ENCODE data around the gene CD80.

Gene CD80

GRCh38 chr3:119485563-119485962 lies 73.9 kb downstream of the CD80 start:
- Histone ChIP-seq H2AFZ (ENCODE audit: low read depth, low read length) (no peak overlapping the region), H4K8ac (ENCODE audit: low read length) (no peak overlapping the region), H3K18ac (ENCODE audit: low read depth in 1 of 2, low read length in 2 of 2) (no peak overlapping the region), H3K23ac (ENCODE audit: low read length in 2 of 2) (no peak overlapping the region), H2BK120ac (ENCODE audit: low read depth, low read length) (no peak overlapping the region), H3K27me3 (ENCODE audit: control insufficient read depth in 1 of 2, insufficient read depth in 1 of 2, low read length in 2 of 2) (no peaks in the 10 kb centered on the region), H4K91ac (ENCODE audit: low read length) (no peak overlapping the region), H3K36me3 (ENCODE audit: control insufficient read depth in 1 of 2, insufficient read depth in 2 of 2, low read depth in 1 of 2, low read length in 2 of 2) (peaks cover 10 to 69% of the 10 kb centered on the region in 2 experiments), H3K27ac (ENCODE audit: low read length, poor library complexity, severe bottlenecking) (no peak overlapping the region), H2BK15ac (ENCODE audit: low read depth, poor library complexity, severe bottlenecking) (no peak overlapping the region), H3K4me1 (ENCODE audit: control insufficient read depth, insufficient read depth, low read depth, low read length) (no peaks in the 10 kb centered on the region), H3K9me3 (ENCODE audit: control insufficient read depth, low read length) (no peaks in the 10 kb centered on the region), H3K4me2 (ENCODE audit: low read length, poor library complexity, severe bottlenecking) (no peak overlapping the region), H3K14ac (ENCODE audit: low read length in 2 of 2) (no peak overlapping the region), H2AK5ac (ENCODE audit: low read length, severe bottlenecking) (no peak overlapping the region), H2BK12ac (ENCODE audit: low read length in 2 of 2) (no peak overlapping the region), H3K4me3 (ENCODE audit: insufficient read depth in 1 of 2, low read depth in 1 of 2, low read length in 2 of 2) (no peak overlapping the region), H2BK5ac (ENCODE audit: low read depth, low read length, poor library complexity, severe bottlenecking) (no peak overlapping the region), H3K9ac (ENCODE audit: low read length) (no peak overlapping the region), H3K79me1 (replicated peaks; ENCODE audit: low read length, poor library complexity, severe bottlenecking) (no peaks in the 10 kb centered on the region), H3K4ac (ENCODE audit: low read depth in 1 of 2, low read length in 2 of 2) (no peak overlapping the region)
- no peak for DNase-seq
- WGBS = 100% methylated on average over 2 of the region's 2 CpGs

GRCh38 chr3:119483101-119483500 lies 76.3 kb downstream of the CD80 start:
- Histone ChIP-seq H3K36me3 (ENCODE audit: control insufficient read depth in 1 of 2, insufficient read depth in 2 of 2, low read depth in 1 of 2, low read length in 2 of 2) (peaks cover 3 to 64% of the 10 kb centered on the region in 2 experiments), H3K27me3 (ENCODE audit: control insufficient read depth in 1 of 2, insufficient read depth in 1 of 2, low read length in 2 of 2) (no peaks in the 10 kb centered on the region), H2BK120ac (ENCODE audit: low read depth, low read length) (no peak overlapping the region), H2BK5ac (ENCODE audit: low read depth, low read length, poor library complexity, severe bottlenecking) (no peak overlapping the region), H3K79me1 (replicated peaks; ENCODE audit: low read length, poor library complexity, severe bottlenecking) (no peaks in the 10 kb centered on the region), H3K9ac (ENCODE audit: low read length) (no peak overlapping the region), H3K27ac (ENCODE audit: low read length, poor library complexity, severe bottlenecking) (no peak overlapping the region), H3K23ac (ENCODE audit: low read length in 2 of 2) (no peak overlapping the region), H3K4me3 (ENCODE audit: insufficient read depth in 1 of 2, low read depth in 1 of 2, low read length in 2 of 2) (no peak overlapping the region), H2AK5ac (ENCODE audit: low read length, severe bottlenecking) (no peak overlapping the region), H3K18ac (ENCODE audit: low read depth in 1 of 2, low read length in 2 of 2) (no peak overlapping the region), H3K4ac (ENCODE audit: low read depth in 1 of 2, low read length in 2 of 2) (no peak overlapping the region), H2BK15ac (ENCODE audit: low read depth, poor library complexity, severe bottlenecking) (no peak overlapping the region), H2BK12ac (ENCODE audit: low read length in 2 of 2) (no peak overlapping the region), H2AFZ (ENCODE audit: low read depth, low read length) (no peak overlapping the region), H4K8ac (ENCODE audit: low read length) (no peak overlapping the region), H3K4me2 (ENCODE audit: low read length, poor library complexity, severe bottlenecking) (no peak overlapping the region), H4K91ac (ENCODE audit: low read length) (no peak overlapping the region), H3K9me3 (ENCODE audit: control insufficient read depth, low read length) (no peaks in the 10 kb centered on the region), H3K4me1 (ENCODE audit: control insufficient read depth, insufficient read depth, low read depth, low read length) (no peaks in the 10 kb centered on the region), H3K14ac (ENCODE audit: low read length in 2 of 2) (no peak overlapping the region)
- DNase-seq = no peak
- 91% methylated on average over 1 of the region's 1 CpG for WGBS

DNA sequence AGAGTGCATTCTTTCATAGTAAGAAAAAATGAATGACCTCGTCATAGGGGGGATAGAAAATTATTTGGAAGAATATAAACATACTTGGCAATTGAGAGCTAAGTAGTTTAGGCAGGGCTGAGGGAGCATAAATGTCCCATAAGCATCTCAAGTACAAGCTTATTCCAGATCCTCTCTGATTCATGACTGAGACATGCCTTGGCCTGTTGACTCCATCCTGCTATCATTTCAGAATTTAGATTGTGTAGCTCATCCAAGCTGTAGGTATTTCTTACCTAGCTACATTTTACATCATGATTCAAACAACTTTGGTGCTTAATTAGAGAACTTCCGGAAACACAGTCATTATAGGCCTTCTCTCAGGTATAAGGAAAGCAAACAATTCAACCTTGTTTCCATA lies 78.3 kb downstream of the CD80 start:
- no peak overlapping the region for H2BK15ac ChIP-seq (ENCODE audit: low read depth, poor library complexity, severe bottlenecking)
- H3K4me3 ChIP-seq (ENCODE audit: insufficient read depth in 1 of 2, low read depth in 1 of 2, low read length in 2 of 2) = no peak overlapping the region
- H3K18ac ChIP-seq (ENCODE audit: low read depth in 1 of 2, low read length in 2 of 2) = no peak overlapping the region
- H3K27ac ChIP-seq (ENCODE audit: low read length, poor library complexity, severe bottlenecking) = no peak overlapping the region
- no peak overlapping the region for H2AK5ac ChIP-seq (ENCODE audit: low read length, severe bottlenecking)
- peaks cover 2% of the 10 kb centered on the region for H3K79me1 ChIP-seq (replicated peaks; ENCODE audit: low read length, poor library complexity, severe bottlenecking)
- DNase-seq = no peak
- no peak overlapping the region for H3K9ac ChIP-seq (ENCODE audit: low read length)
- H3K4me1 ChIP-seq (ENCODE audit: control insufficient read depth, insufficient read depth, low read depth, low read length) = no peaks in the 10 kb centered on the region
- no peak overlapping the region for H4K8ac ChIP-seq (ENCODE audit: low read length)
- H3K4ac ChIP-seq (ENCODE audit: low read depth in 1 of 2, low read length in 2 of 2) = no peak overlapping the region
- H3K9me3 ChIP-seq (ENCODE audit: control insufficient read depth, low read length) = no peaks in the 10 kb centered on the region
- no peak overlapping the region for H3K23ac ChIP-seq (ENCODE audit: low read length in 2 of 2)
- peaks cover 4 to 66% of the 10 kb centered on the region in 2 experiments for H3K36me3 ChIP-seq (ENCODE audit: control insufficient read depth in 1 of 2, insufficient read depth in 2 of 2, low read depth in 1 of 2, low read length in 2 of 2)
- H3K4me2 ChIP-seq (ENCODE audit: low read length, poor library complexity, severe bottlenecking) = no peak overlapping the region
- no peak overlapping the region for H2BK5ac ChIP-seq (ENCODE audit: low read depth, low read length, poor library complexity, severe bottlenecking)
- no peak overlapping the region for H3K14ac ChIP-seq (ENCODE audit: low read length in 2 of 2)
- no peak overlapping the region for H2BK12ac ChIP-seq (ENCODE audit: low read length in 2 of 2)
- no peak overlapping the region for H4K91ac ChIP-seq (ENCODE audit: low read length)
- no peak overlapping the region for H2BK120ac ChIP-seq (ENCODE audit: low read depth, low read length)
- H2AFZ ChIP-seq (ENCODE audit: low read depth, low read length) = no peak overlapping the region
- no peaks in the 10 kb centered on the region for H3K27me3 ChIP-seq (ENCODE audit: control insufficient read depth in 1 of 2, insufficient read depth in 1 of 2, low read length in 2 of 2)
- 89% methylated on average over 2 of the region's 2 CpGs for WGBS
